ENCODE data around the gene MYOCOS. TPM values are rescaled to one million over a fixed set of nuclear protein-coding genes. Genes with fewer than 3 reads are reported as not detected.
A peak's percentile ranks its signal among the peaks of the same experiment; 100 is the strongest.

Gene MYOCOS
- total RNA-seq, 4 donors from 2014 or later = 0.83 TPM; not detected in 3

DNA sequence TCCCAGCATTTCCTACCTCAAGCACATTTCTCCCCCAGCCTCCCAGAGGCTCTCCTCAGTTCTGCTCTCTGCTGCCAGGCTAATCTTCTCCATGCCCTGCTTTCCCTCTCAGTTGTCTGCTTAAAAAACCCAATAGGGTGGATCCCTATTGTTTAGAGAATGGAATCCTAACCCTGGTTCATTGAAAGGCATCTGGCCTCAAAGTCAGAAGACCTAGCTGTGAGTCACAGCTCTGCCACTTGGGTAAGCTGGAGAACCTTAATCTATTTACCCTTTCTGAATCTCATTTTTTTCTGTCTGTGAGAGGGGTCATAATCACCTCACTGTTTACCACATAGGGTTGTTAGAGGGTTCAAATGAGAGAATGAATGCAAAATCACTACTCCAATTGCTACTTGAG, 42.9 kb downstream of the MYOCOS start:
- H3K36me3 ChIP-seq = no peaks in the 10 kb centered on the region
- no peak for DNase-seq
- intact Hi-C loops (cut with DNase I; ENCODE audit: low total_unique reads) = no loop called here

GRCh38 chr1:171666114-171666769, 44.2 kb downstream of the MYOCOS start:
- Histone ChIP-seq H3K36me3 (no peaks in the 10 kb centered on the region), H3K4me3 (no peak overlapping the region), H3K4me1 (peaks cover 0 to 7% of the 10 kb centered on the region in 2 donors), H3K9me3 (no peaks in the 10 kb centered on the region), H3K27ac (no peak overlapping the region), H3K27me3 (no peaks in the 10 kb centered on the region)
- intact Hi-C loops (cut with DNase I; ENCODE audit: low total_unique reads) = no loop called here
- no peak for DNase-seq
- TF ChIP-seq POLR2A (IDR thresholded peaks at IDR 0.05) (no peak), CTCF (IDR thresholded peaks at IDR 0.05) (no peak)

More for the DNA sequence above, 42.9 kb downstream of the MYOCOS start:
- Histone ChIP-seq H3K9me3 (no peaks in the 10 kb centered on the region), H3K27ac (no peak overlapping the region), H3K27me3 (no peaks in the 10 kb centered on the region), H3K4me3 (no peak overlapping the region), H3K4me1 (peaks cover 0 to 7% of the 10 kb centered on the region in 2 donors)
- TF ChIP-seq POLR2A (IDR thresholded peaks at IDR 0.05) (no peak), CTCF (IDR thresholded peaks at IDR 0.05) (no peak)

- Histone ChIP-seq H3K9me3 (no peaks in the 10 kb centered on the region), H3K27me3 (no peaks in the 10 kb centered on the region), H3K36me3 (no peaks in the 10 kb centered on the region), H3K4me3 (no peak overlapping the region), H3K27ac (no peak overlapping the region), H3K4me1 (no peaks in the 10 kb centered on the region)
- no peak for TF ChIP-seq CTCF (IDR thresholded peaks at IDR 0.05)
- no peak for TF ChIP-seq POLR2A (IDR thresholded peaks at IDR 0.05)
- intact Hi-C loops (cut with DNase I; ENCODE audit: low total_unique reads) = no loop called here
- DNase-seq = no peak
Observed at GRCh38 chr1:171668372-171668771, 46.3 kb downstream of the MYOCOS start.

GRCh38 chr1:171670739-171671138, 48.7 kb downstream of the MYOCOS start:
- H3K4me1 ChIP-seq = no peaks in the 10 kb centered on the region
- TF ChIP-seq POLR2A (IDR thresholded peaks at IDR 0.05) = no peak

GRCh38 chr1:171674431-171675405, 52.7 kb downstream of the MYOCOS start:
- Histone ChIP-seq H3K4me3 (no peak overlapping the region), H3K36me3 (no peaks in the 10 kb centered on the region), H3K27me3 (no peaks in the 10 kb centered on the region), H3K27ac (peak overlapping the region; percentile 44 to 73), H3K9me3 (no peaks in the 10 kb centered on the region), H3K4me1 (no peaks in the 10 kb centered on the region)
- intact Hi-C loops (cut with DNase I; ENCODE audit: low total_unique reads) = no loop called here
- no peak for TF ChIP-seq CTCF (IDR thresholded peaks at IDR 0.05)
- TF ChIP-seq POLR2A (IDR thresholded peaks at IDR 0.05) = no peak
- DNase-seq = no peak

More at GRCh38 chr1:171670739-171671138, 48.7 kb downstream of the MYOCOS start:
- H3K36me3 ChIP-seq = no peaks in the 10 kb centered on the region
- intact Hi-C loops (cut with DNase I; ENCODE audit: low total_unique reads) = no loop called here
- no peak for DNase-seq
- no peak overlapping the region for H3K27ac ChIP-seq
- H3K27me3 ChIP-seq = no peaks in the 10 kb centered on the region
- no peak overlapping the region for H3K4me3 ChIP-seq
- no peaks in the 10 kb centered on the region for H3K9me3 ChIP-seq

Other genes with a start within 250 kb of the MYOCOS start
- gene PRRC2C, start 136.7 kb upstream of the MYOCOS start, total RNA-seq = 100 to 1,000 TPM in 1 of 4 donors, 10 to 100 TPM in 3; 32.1 to 210 (median 76.1) TPM
- gene MYOC, start 30.4 kb downstream of the MYOCOS start, total RNA-seq = 10 to 100 TPM in 3 of 4 donors, 1 to 10 TPM in 1; 5.6 to 38.2 (median 13.2) TPM
- gene VAMP4, start 119.8 kb downstream of the MYOCOS start, total RNA-seq = 10 to 100 TPM in 3 of 4 donors, 1 to 10 TPM in 1; 8.2 to 30.2 (median 19.5) TPM
- gene METTL13, start 159.4 kb downstream of the MYOCOS start, total RNA-seq = 10 to 100 TPM in 2 of 4 donors, 1 to 10 TPM in 2; 6.7 to 23.0 (median 12.3) TPM
- gene DNM3, start 219.3 kb downstream of the MYOCOS start, total RNA-seq = 10 to 100 TPM in 3 of 4 donors, 1 to 10 TPM in 1; 4.7 to 49.2 (median 14.6) TPM